IPS-15b (cell line): ENCODE data around the gene GARNL3.
A peak's percentile ranks its signal among the peaks of the same experiment; 100 is the strongest.

ENCODE experiments used
- H3K27me3 ChIP-seq: one replicate; pipeline ENCODE4 v1.6.1; 2013; ENCODE audit warnings: low read length; ENCODE audit not compliant: control insufficient read depth, insufficient read depth
- H3K36me3 ChIP-seq: one replicate; pipeline ENCODE4 v1.6.1; 2013; ENCODE audit warnings: low read length; ENCODE audit not compliant: control insufficient read depth, insufficient read depth
- H3K4me1 ChIP-seq: one replicate; pipeline ENCODE4 v1.6.1; 2013; ENCODE audit warnings: mild to moderate bottlenecking, low read length; ENCODE audit not compliant: control insufficient read depth, insufficient read depth
- H3K4me3 ChIP-seq: one replicate; pipeline ENCODE4 v1.5.1; 2013; ENCODE audit warnings: low read depth, low read length
- H3K9ac ChIP-seq: one replicate; pipeline ENCODE4 v1.6.1; 2013; ENCODE audit warnings: low read depth, mild to moderate bottlenecking, low read length
- H3K9me3 ChIP-seq: one replicate; pipeline ENCODE4 v1.6.1; 2013; ENCODE audit warnings: mild to moderate bottlenecking, low read length; ENCODE audit not compliant: control insufficient read depth, insufficient read depth

The GARNL3 gene

DNA sequence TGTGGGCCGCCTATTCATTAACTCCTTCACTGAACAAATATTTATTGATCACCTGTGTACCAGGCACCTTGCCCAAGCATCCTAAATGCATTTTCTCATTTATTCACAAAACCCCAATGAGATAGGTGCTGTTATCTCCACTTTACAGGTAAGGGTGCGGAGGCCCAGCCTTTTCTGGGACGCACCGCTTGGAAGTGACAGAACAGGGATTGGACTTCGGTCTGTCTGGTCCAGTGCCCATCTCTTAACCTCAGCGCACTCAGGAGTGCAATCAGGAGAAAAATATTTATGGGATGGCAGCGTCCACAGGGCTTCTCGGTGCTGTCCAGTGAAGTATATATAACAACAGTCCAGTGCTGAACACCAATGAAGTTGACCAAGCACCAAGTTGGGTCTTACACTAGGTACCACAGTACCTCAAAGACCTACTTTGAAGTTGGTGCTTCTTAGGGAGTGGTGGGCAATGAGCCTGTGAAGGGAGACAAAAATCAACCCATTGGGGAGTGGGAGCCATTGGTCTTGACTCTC lies 18.9 kb upstream of the GARNL3 start:
- Histone ChIP-seq H3K4me3 (peak overlapping the region; percentile 96), H3K4me1 (peaks cover 23% of the 10 kb centered on the region), H3K9ac (peak overlapping the region; percentile 82), H3K36me3 (no peaks in the 10 kb centered on the region), H3K9me3 (no peaks in the 10 kb centered on the region), H3K27me3 (no peaks in the 10 kb centered on the region)

DNA sequence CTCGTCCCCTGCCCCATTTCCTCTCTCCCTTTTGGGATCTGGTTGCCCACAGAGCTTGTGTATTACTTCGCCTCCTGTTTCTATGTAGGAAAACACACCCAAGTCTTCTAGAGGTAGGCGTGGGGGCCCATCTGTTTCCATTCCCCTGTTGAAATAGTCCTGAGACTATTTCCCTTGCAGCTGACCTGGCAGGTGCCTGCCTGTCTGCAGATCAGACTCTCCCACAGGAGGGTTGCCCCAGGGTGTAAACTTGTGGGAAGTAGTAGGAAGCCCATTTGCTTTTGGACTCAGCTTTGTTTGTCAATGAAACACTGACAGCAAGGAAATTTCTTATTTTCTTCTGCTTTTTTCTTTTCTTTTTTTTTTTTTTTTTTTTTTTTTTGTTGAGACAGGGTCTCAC lies 16.3 kb upstream of the GARNL3 start:
- Histone ChIP-seq H3K9me3 (no peaks in the 10 kb centered on the region), H3K4me1 (peaks cover 12% of the 10 kb centered on the region), H3K27me3 (no peaks in the 10 kb centered on the region), H3K9ac (no peak overlapping the region), H3K4me3 (no peak overlapping the region), H3K36me3 (no peaks in the 10 kb centered on the region)

DNA sequence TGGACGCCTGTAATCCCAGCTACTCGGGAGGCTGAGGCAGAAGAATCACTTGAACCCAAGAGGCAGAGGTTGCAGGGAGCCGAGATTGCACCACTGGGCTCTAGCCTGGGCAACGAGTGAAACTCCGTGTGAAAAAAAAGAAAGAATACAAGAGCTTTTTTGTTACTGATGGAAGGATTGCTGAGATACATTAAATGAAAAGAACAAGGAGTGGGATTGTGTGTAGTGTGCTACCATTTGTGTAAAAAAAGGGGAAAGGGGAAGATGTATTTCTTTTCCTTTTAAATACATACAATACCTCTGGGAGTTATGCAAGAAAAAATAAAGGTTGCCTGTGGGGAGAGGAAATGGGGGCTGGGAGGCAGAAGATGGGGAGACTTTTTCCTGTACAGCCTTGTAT lies 14.7 kb upstream of the GARNL3 start:
- H3K4me3 ChIP-seq = no peak overlapping the region
- no peaks in the 10 kb centered on the region for H3K36me3 ChIP-seq

DNA sequence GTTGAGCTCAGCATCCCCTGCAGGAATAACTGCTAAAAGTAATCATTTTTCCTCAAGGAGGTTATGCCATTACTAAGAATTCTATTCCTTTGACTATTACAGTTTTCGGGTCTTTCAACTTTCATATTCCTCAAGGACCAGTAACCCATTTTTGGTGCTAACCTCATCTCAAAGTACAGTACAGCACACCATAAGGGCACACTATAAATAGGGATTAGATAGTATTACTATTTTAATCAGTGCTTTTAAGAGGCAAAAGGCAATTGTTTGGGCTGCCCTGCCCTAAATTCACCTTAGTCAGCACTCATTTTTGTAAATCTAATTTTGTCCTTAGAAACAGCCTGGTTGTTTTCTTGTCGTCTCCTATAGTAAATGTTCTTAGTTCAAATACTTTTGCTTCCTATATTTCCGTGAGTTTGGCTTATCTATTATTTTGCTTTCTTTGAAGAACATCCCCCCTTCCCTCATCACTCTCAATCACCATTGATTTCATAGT lies 13.6 kb upstream of the GARNL3 start:
- H3K36me3 ChIP-seq = no peaks in the 10 kb centered on the region
- H3K4me1 ChIP-seq = peaks cover 13% of the 10 kb centered on the region
- H3K9me3 ChIP-seq = no peaks in the 10 kb centered on the region
- H3K4me3 ChIP-seq = no peak overlapping the region
- H3K27me3 ChIP-seq = no peaks in the 10 kb centered on the region
- H3K9ac ChIP-seq = no peak overlapping the region

More for the DNA sequence above, 14.7 kb upstream of the GARNL3 start:
- peaks cover 16% of the 10 kb centered on the region for H3K4me1 ChIP-seq
- H3K27me3 ChIP-seq = no peaks in the 10 kb centered on the region
- no peak overlapping the region for H3K9ac ChIP-seq
- no peaks in the 10 kb centered on the region for H3K9me3 ChIP-seq

DNA sequence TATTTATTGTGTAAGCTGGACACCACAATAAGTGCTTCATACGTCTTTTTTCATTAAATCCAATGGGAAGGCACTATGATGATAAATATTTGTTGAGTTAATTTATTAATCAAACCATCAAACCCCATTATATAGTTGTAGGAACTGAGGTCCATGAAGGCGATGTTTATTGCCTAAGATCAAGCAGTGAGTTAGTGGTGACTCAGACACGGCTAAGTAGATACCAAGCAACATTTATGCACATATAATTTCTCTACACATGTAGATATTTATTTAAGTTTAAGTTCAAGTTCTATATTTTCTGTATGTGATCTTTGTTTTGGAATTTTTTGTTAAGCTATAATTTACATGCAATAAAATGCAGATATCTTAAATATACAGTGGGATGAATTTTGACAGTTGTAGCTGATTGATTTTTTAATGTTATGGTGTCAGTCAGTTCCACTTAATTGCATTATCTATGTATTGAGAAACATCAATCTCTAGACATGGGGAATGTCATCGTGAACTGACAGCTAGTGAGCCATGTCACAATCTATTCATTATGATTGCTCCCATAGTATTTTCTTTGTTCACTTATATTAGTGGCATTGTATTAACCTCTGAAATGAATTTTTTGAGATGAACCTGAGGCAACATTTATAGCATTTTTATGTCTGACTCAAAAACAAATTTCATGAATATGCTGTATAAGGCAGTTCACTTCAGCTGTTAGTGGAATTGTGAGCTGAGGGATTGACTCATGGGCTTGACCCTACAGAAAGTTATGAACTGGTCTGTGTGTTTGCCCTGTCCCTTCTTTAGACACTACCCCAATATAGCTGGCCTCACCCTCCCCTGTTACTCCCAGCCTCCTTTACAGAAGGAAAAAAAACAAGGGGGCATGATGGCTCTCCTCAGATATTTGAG lies 11.9 kb upstream of the GARNL3 start:
- peaks cover 13% of the 10 kb centered on the region for H3K4me1 ChIP-seq
- H3K36me3 ChIP-seq = no peaks in the 10 kb centered on the region
- H3K9ac ChIP-seq = no peak overlapping the region
- no peak overlapping the region for H3K4me3 ChIP-seq
- no peaks in the 10 kb centered on the region for H3K27me3 ChIP-seq
- no peaks in the 10 kb centered on the region for H3K9me3 ChIP-seq

DNA sequence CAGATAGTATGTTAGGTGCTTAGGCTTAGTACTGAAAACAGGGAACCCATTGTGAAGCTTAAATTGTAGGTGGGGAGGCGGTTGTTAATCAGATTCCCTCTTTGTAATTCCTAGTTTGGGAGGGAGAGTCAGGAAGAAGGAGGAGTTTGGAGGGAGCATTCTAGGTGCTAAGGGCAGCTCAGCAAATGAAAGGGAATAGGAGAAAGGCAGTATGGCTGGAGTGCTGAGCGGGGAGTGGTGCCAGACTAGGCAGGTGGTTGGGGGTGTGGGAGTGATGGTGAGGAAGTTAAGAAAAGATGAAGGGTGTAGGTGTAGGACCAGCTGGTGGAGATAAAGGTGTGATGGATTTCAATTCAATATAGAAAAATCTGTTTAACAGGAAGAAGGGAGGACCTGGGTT lies 11.1 kb upstream of the GARNL3 start:
- no peak overlapping the region for H3K9ac ChIP-seq
- no peak overlapping the region for H3K4me3 ChIP-seq
- H3K4me1 ChIP-seq = peaks cover 13% of the 10 kb centered on the region

DNA sequence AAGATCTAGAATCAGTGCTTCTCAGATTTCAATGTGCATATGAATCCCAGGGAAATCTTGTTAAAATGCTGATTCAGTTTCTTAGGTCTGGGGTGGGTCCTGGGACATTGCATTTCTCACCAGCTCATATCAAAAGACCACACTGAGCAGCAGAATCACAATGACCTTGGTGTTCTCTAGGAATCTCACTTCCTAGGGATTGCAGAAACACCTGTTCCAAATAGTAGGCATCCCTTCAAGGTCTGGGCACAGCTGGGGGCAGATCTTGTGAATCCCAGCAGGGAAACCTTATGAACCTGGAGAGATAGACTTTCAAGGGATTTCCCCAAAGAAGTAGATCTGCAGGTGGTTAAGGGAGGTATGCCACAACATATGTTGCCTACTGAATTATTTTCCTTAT lies 8.9 kb upstream of the GARNL3 start:
- Histone ChIP-seq H3K4me3 (no peak overlapping the region), H3K27me3 (no peaks in the 10 kb centered on the region), H3K4me1 (peaks cover 13% of the 10 kb centered on the region)

More for the DNA sequence above, 11.1 kb upstream of the GARNL3 start:
- no peaks in the 10 kb centered on the region for H3K9me3 ChIP-seq
- H3K36me3 ChIP-seq = no peaks in the 10 kb centered on the region
- no peaks in the 10 kb centered on the region for H3K27me3 ChIP-seq

DNA sequence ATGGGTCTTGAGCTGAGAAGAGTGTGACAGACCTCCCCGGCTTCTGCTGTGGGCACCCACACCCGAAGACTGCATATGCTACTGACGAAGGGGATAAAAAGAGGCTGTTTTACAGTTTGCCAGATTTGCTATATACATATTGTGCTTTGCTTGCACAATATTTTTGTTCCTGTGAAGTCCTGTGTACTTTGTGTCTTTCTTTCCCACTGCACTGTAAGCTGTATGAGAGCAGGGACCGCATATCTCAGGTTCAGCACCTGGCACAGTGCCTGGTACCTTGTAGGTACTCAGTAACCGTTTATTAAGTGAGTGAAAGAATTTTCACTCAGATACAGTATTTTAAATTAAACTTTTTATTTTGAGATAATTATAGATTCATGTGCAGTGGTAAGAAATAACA lies 8.2 kb upstream of the GARNL3 start:
- Histone ChIP-seq H3K4me3 (no peak overlapping the region), H3K36me3 (no peaks in the 10 kb centered on the region), H3K9me3 (no peaks in the 10 kb centered on the region), H3K4me1 (peaks cover 13% of the 10 kb centered on the region), H3K9ac (no peak overlapping the region), H3K27me3 (no peaks in the 10 kb centered on the region)

More for the DNA sequence above, 8.9 kb upstream of the GARNL3 start:
- Histone ChIP-seq H3K9me3 (no peaks in the 10 kb centered on the region), H3K36me3 (no peaks in the 10 kb centered on the region), H3K9ac (no peak overlapping the region)

DNA sequence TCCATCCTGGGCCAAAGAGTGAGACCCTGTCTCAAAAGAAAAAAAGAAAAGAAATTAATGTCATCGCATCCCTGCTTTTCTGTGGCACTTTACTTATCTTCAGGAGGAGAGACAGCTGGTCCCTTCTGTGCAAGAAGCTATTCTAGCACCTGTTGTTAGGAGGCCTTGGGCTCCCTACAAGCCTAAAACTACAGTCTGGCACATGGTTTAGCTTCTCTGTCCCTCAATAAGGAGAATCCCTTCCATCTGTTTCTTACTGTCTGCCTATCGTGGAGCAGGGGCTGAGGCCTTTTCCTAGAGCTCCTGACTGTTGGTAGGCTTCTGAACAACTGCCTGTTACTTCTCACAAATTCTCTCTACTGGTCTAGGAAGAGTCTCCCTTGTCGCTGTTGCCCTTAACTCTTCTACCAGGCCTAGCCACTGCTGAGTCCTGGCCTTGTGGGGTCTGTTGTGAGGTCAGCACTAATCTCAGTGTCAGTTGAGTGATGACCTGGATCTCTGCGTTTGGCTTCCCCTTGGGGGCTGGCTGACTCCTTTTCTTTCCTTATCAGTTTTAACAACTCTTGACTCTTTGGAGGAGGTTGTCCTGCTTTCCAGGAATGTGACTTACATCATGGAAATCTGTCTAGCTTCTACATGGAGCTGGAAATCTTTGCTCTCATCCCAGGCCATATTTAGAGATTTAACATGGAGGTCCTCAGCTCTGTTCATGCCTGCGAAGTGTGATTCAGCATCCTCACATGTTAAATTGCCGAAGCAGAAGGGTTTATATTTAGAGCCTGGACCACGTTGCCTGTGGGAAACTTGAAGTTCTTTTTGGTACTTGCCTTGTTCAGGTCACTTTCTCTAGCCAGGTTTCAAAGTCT lies 5.7 kb upstream of the GARNL3 start:
- no peaks in the 10 kb centered on the region for H3K27me3 ChIP-seq
- peaks cover 2% of the 10 kb centered on the region for H3K4me1 ChIP-seq
- H3K9me3 ChIP-seq = no peaks in the 10 kb centered on the region
- no peak overlapping the region for H3K4me3 ChIP-seq
- H3K9ac ChIP-seq = no peak overlapping the region
- H3K36me3 ChIP-seq = no peaks in the 10 kb centered on the region

DNA sequence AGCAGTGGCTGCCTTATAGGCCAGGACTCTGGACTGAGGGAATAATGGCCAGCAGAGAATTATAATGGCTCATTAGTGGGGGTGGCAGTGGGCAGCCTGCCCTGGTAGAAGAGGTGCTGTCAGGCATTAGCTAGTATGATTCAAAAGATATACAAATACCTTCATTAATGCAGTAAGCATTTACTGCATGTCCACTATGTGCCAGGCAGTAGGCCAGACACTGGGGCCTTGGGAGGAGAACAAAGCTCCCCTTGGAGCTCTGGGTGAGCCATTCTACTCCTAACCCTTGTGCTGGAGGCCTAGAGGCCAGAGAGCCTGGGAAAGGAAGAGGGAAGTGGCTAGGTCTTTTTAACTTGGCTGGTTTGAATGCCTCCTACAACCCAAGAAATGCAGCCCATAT lies 2.0 kb upstream of the GARNL3 start:
- Histone ChIP-seq H3K9ac (no peak overlapping the region), H3K27me3 (no peaks in the 10 kb centered on the region), H3K9me3 (no peaks in the 10 kb centered on the region), H3K36me3 (no peaks in the 10 kb centered on the region), H3K4me1 (no peaks in the 10 kb centered on the region), H3K4me3 (no peak overlapping the region)

DNA sequence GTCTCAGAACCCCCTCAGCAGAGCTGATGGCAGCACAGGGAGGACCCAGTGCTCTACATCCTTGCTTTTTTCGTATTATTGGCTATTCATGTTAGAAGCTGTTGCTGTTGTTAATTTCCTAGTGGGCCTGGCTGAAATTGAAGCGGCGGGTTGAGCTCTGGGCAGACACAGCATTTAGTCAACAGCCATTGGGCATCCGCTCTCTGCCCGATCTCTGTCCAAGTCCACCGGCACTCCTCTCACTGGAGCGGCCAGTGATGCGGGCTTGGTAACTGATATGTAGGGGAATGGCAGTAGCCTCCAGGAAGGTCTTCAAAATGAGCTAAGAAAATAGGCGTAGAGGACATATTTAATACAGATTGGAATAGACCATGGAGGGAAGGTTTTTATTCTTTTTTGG lies 1.3 kb upstream of the GARNL3 start:
- no peaks in the 10 kb centered on the region for H3K27me3 ChIP-seq
- H3K4me1 ChIP-seq = no peaks in the 10 kb centered on the region
- H3K4me3 ChIP-seq = no peak overlapping the region
- H3K9me3 ChIP-seq = no peaks in the 10 kb centered on the region
- no peak overlapping the region for H3K9ac ChIP-seq
- H3K36me3 ChIP-seq = no peaks in the 10 kb centered on the region
